Measurements from ENCODE around the gene TNKS2.

TNKS2 gene

DNA sequence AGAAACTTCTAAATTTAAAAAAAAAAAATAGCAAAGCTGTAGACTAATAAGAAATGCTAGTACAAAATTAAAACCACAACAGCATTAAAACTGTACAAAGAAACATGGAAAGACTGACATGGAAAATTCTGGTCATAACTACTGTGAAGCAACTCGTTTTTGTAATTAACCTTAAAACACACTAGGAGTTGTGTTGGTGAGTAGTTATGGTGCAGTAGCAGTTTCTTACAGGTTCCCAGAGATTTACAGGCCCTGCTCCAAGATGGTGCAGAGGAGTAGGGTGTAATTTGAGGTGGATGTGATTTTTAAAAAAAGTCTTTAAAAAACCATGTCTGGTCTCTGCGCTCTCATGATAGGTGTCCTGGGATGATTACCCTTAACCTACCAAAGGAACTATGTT, 31.0 kb downstream of the TNKS2 start:
- H3K9ac ChIP-seq (ENCODE audit: low read depth, low read length, poor library complexity) = no peak overlapping the region
- no peak overlapping the region for H3K4me3 ChIP-seq (ENCODE audit: low read length in 2 of 2)
- H2BK5ac ChIP-seq (ENCODE audit: low read length) = no peak overlapping the region
- H2BK12ac ChIP-seq (ENCODE audit: low read length) = no peak overlapping the region
- H3K27me3 ChIP-seq (ENCODE audit: control insufficient read depth in 3 of 3, insufficient read depth in 3 of 3, low read depth in 1 of 3, low read length in 3 of 3) = no peaks in the 10 kb centered on the region
- H2BK15ac ChIP-seq (ENCODE audit: low read length) = no peak overlapping the region
- no peak overlapping the region for H4K91ac ChIP-seq (ENCODE audit: low read depth, low read length, poor library complexity)
- no peak overlapping the region for H3K4me2 ChIP-seq (ENCODE audit: insufficient read depth, low read length, poor library complexity, severe bottlenecking)
- H3K36me3 ChIP-seq (replicated peaks in 1 of 2; ENCODE audit: control insufficient read depth in 2 of 2, insufficient read depth in 2 of 2, low read length in 2 of 2) = peaks cover 13 to 99% of the 10 kb centered on the region in 2 donors
- WGBS, 2 donors (ENCODE audit: extremely low coverage in 2 of 2, insufficient read length in 2 of 2, insufficient replicate concordance in 1 of 2) = no CpG with 5 or more reads among the region's 2 CpGs
- no peaks in the 10 kb centered on the region for H3K79me1 ChIP-seq (ENCODE audit: low read depth, low read length)
- no peak overlapping the region for H2AK5ac ChIP-seq (ENCODE audit: low read depth, low read length)
- no peak overlapping the region for H4K8ac ChIP-seq (ENCODE audit: low read depth, low read length)
- H3K23ac ChIP-seq (ENCODE audit: low read depth, low read length, poor library complexity) = no peak overlapping the region
- no peak overlapping the region for H3K4ac ChIP-seq (ENCODE audit: low read length)
- H3K9me3 ChIP-seq (replicated peaks in 1 of 2; ENCODE audit: control insufficient read depth in 2 of 2, insufficient read depth in 1 of 2, low read depth in 1 of 2, low read length in 2 of 2) = no peaks in the 10 kb centered on the region
- no peak overlapping the region for H3K14ac ChIP-seq (ENCODE audit: low read length)
- H3K18ac ChIP-seq (ENCODE audit: low read length) = no peak overlapping the region
- H2BK120ac ChIP-seq (ENCODE audit: low read depth, low read length) = no peak overlapping the region
- H3K4me1 ChIP-seq (ENCODE audit: control insufficient read depth in 2 of 2, insufficient read depth in 1 of 2, low read depth in 1 of 2, low read length in 2 of 2) = no peaks in the 10 kb centered on the region
- no peak overlapping the region for H2AFZ ChIP-seq (ENCODE audit: low read length)
- no peak for DNase-seq (ENCODE audit: low spot score)
- no peak overlapping the region for H3K27ac ChIP-seq (replicated peaks; ENCODE audit: low read length)

DNA sequence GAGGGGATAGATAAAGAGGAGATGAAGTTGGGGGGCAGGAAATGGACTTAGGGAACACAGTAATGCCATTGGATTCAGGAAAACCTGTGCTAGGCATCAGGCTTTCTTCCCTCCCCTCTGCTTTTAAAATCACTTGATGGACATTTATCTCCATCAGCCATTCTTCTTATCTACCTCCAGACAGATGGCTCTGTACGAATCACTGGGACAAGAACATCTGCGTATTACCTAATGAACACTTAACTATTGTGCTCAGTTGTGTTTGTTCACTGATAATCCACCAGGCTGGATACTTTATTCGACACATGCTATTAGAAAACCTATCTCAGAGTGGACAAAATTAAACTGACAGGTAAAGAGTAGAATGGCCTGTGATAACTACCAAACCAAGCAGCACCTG, 40.0 kb downstream of the TNKS2 start:
- WGBS, 2 donors (ENCODE audit: extremely low coverage in 2 of 2, insufficient read length in 2 of 2, insufficient replicate concordance in 1 of 2) = no CpG with 5 or more reads among the region's 3 CpGs
- Histone ChIP-seq H3K27ac (replicated peaks; ENCODE audit: low read length) (no peak overlapping the region), H3K27me3 (ENCODE audit: control insufficient read depth in 3 of 3, insufficient read depth in 3 of 3, low read depth in 1 of 3, low read length in 3 of 3) (no peaks in the 10 kb centered on the region), H3K4me3 (ENCODE audit: low read length in 2 of 2) (no peak overlapping the region), H2AK5ac (ENCODE audit: low read depth, low read length) (no peak overlapping the region), H4K91ac (ENCODE audit: low read depth, low read length, poor library complexity) (no peak overlapping the region), H2BK15ac (ENCODE audit: low read length) (no peak overlapping the region), H2BK12ac (ENCODE audit: low read length) (no peak overlapping the region), H2BK5ac (ENCODE audit: low read length) (no peak overlapping the region), H3K4ac (ENCODE audit: low read length) (no peak overlapping the region), H2AFZ (ENCODE audit: low read length) (no peak overlapping the region), H3K4me1 (ENCODE audit: control insufficient read depth in 2 of 2, insufficient read depth in 1 of 2, low read depth in 1 of 2, low read length in 2 of 2) (no peaks in the 10 kb centered on the region), H3K23ac (ENCODE audit: low read depth, low read length, poor library complexity) (no peak overlapping the region), H3K18ac (ENCODE audit: low read length) (no peak overlapping the region), H3K4me2 (ENCODE audit: insufficient read depth, low read length, poor library complexity, severe bottlenecking) (no peak overlapping the region), H3K79me1 (ENCODE audit: low read depth, low read length) (no peaks in the 10 kb centered on the region), H3K14ac (ENCODE audit: low read length) (no peak overlapping the region), H4K8ac (ENCODE audit: low read depth, low read length) (no peak overlapping the region), H2BK120ac (ENCODE audit: low read depth, low read length) (no peak overlapping the region), H3K9ac (ENCODE audit: low read depth, low read length, poor library complexity) (no peak overlapping the region), H3K36me3 (replicated peaks in 1 of 2; ENCODE audit: control insufficient read depth in 2 of 2, insufficient read depth in 2 of 2, low read length in 2 of 2) (peaks cover 21 to 99% of the 10 kb centered on the region in 2 donors), H3K9me3 (replicated peaks in 1 of 2; ENCODE audit: control insufficient read depth in 2 of 2, insufficient read depth in 1 of 2, low read depth in 1 of 2, low read length in 2 of 2) (no peaks in the 10 kb centered on the region)
- DNase-seq (ENCODE audit: low spot score) = no peak

DNA sequence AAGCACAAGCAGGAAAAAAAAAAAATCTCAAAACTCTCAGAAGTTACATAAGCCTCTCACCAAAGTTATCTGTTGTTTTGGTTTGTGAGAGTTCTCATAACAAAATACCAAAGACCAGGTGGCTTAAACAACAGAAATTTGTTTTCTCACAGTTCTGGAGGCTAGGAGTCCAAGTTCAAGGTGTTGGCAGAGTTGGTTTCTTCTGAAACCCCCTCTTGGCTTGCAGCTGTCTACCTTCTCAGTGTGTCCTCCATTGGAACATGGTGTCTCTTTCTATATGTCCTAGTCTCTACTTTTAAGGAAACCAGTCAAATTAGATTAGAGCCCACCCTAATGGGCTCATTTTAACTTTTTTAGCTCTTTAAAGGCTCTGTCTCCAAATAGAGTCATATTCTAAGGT, 44.9 kb downstream of the TNKS2 start:
- no peak overlapping the region for H3K4me3 ChIP-seq (ENCODE audit: low read length in 2 of 2)
- H2BK120ac ChIP-seq (ENCODE audit: low read depth, low read length) = no peak overlapping the region
- no peak overlapping the region for H3K18ac ChIP-seq (ENCODE audit: low read length)
- no peak overlapping the region for H3K27ac ChIP-seq (replicated peaks; ENCODE audit: low read length)
- H3K23ac ChIP-seq (ENCODE audit: low read depth, low read length, poor library complexity) = no peak overlapping the region
- no peak overlapping the region for H2BK15ac ChIP-seq (ENCODE audit: low read length)
- peaks cover 3% of the 10 kb centered on the region for H3K79me1 ChIP-seq (ENCODE audit: low read depth, low read length)
- H2BK12ac ChIP-seq (ENCODE audit: low read length) = no peak overlapping the region
- no peak overlapping the region for H4K91ac ChIP-seq (ENCODE audit: low read depth, low read length, poor library complexity)
- H3K4me1 ChIP-seq (ENCODE audit: control insufficient read depth in 2 of 2, insufficient read depth in 1 of 2, low read depth in 1 of 2, low read length in 2 of 2) = peaks cover 0 to 3% of the 10 kb centered on the region in 2 donors
- H3K9ac ChIP-seq (ENCODE audit: low read depth, low read length, poor library complexity) = no peak overlapping the region
- no peak overlapping the region for H3K14ac ChIP-seq (ENCODE audit: low read length)
- H4K8ac ChIP-seq (ENCODE audit: low read depth, low read length) = no peak overlapping the region
- H2AFZ ChIP-seq (ENCODE audit: low read length) = no peak overlapping the region
- no peaks in the 10 kb centered on the region for H3K27me3 ChIP-seq (ENCODE audit: control insufficient read depth in 3 of 3, insufficient read depth in 3 of 3, low read depth in 1 of 3, low read length in 3 of 3)
- H3K4me2 ChIP-seq (ENCODE audit: insufficient read depth, low read length, poor library complexity, severe bottlenecking) = no peak overlapping the region
- H3K9me3 ChIP-seq (replicated peaks in 1 of 2; ENCODE audit: control insufficient read depth in 2 of 2, insufficient read depth in 1 of 2, low read depth in 1 of 2, low read length in 2 of 2) = no peaks in the 10 kb centered on the region
- no peak overlapping the region for H2BK5ac ChIP-seq (ENCODE audit: low read length)
- peaks cover 26 to 100% of the 10 kb centered on the region in 2 donors for H3K36me3 ChIP-seq (replicated peaks in 1 of 2; ENCODE audit: control insufficient read depth in 2 of 2, insufficient read depth in 2 of 2, low read length in 2 of 2)
- no peak overlapping the region for H2AK5ac ChIP-seq (ENCODE audit: low read depth, low read length)
- DNase-seq (ENCODE audit: low spot score) = no peak
- H3K4ac ChIP-seq (ENCODE audit: low read length) = no peak overlapping the region

DNA sequence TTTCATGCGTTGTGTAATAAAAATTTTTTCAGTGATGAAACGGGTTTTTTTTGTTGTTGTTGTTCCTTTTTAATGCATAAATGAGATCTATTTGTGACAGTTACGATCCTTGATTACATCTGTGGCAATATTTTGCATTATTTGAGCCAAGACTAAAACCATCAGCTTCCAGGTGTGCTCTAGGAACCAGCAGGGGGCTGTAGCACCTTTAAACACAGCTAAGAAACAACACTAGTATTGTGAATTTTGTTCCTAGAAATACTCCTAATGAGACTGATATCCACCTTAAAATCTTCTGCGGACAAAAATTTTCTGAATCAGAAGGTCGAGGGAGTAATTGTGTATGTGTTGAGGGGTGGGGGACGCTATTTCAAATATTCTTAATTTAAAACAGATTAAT, 58.4 kb downstream of the TNKS2 start:
- H3K4ac ChIP-seq (ENCODE audit: low read length) = no peak overlapping the region
- H3K27ac ChIP-seq (replicated peaks; ENCODE audit: low read length) = no peak overlapping the region
- no peak overlapping the region for H3K9ac ChIP-seq (ENCODE audit: low read depth, low read length, poor library complexity)
- H3K79me1 ChIP-seq (ENCODE audit: low read depth, low read length) = no peaks in the 10 kb centered on the region
- H3K23ac ChIP-seq (ENCODE audit: low read depth, low read length, poor library complexity) = no peak overlapping the region
- H2BK12ac ChIP-seq (ENCODE audit: low read length) = no peak overlapping the region
- no peaks in the 10 kb centered on the region for H3K4me1 ChIP-seq (ENCODE audit: control insufficient read depth in 2 of 2, insufficient read depth in 1 of 2, low read depth in 1 of 2, low read length in 2 of 2)
- H4K8ac ChIP-seq (ENCODE audit: low read depth, low read length) = no peak overlapping the region
- H3K14ac ChIP-seq (ENCODE audit: low read length) = no peak overlapping the region
- H3K18ac ChIP-seq (ENCODE audit: low read length) = no peak overlapping the region
- H3K9me3 ChIP-seq (replicated peaks in 1 of 2; ENCODE audit: control insufficient read depth in 2 of 2, insufficient read depth in 1 of 2, low read depth in 1 of 2, low read length in 2 of 2) = no peaks in the 10 kb centered on the region
- H2BK120ac ChIP-seq (ENCODE audit: low read depth, low read length) = no peak overlapping the region
- no peak overlapping the region for H2BK15ac ChIP-seq (ENCODE audit: low read length)
- H2AK5ac ChIP-seq (ENCODE audit: low read depth, low read length) = no peak overlapping the region
- peaks cover 6 to 98% of the 10 kb centered on the region in 2 donors for H3K36me3 ChIP-seq (replicated peaks in 1 of 2; ENCODE audit: control insufficient read depth in 2 of 2, insufficient read depth in 2 of 2, low read length in 2 of 2)
- no peak overlapping the region for H2AFZ ChIP-seq (ENCODE audit: low read length)
- H3K27me3 ChIP-seq (ENCODE audit: control insufficient read depth in 3 of 3, insufficient read depth in 3 of 3, low read depth in 1 of 3, low read length in 3 of 3) = no peaks in the 10 kb centered on the region
- H3K4me3 ChIP-seq (ENCODE audit: low read length in 2 of 2) = no peak overlapping the region
- no peak overlapping the region for H2BK5ac ChIP-seq (ENCODE audit: low read length)
- DNase-seq (ENCODE audit: low spot score) = no peak
- no CpG with 5 or more reads among the region's 6 CpGs for WGBS, 2 donors (ENCODE audit: extremely low coverage in 2 of 2, insufficient read length in 2 of 2, insufficient replicate concordance in 1 of 2)
- H4K91ac ChIP-seq (ENCODE audit: low read depth, low read length, poor library complexity) = no peak overlapping the region
- no peak overlapping the region for H3K4me2 ChIP-seq (ENCODE audit: insufficient read depth, low read length, poor library complexity, severe bottlenecking)

Data from neuronal stem cell (in vitro differentiated cells).